Adrenal gland (tissue), 5 donors: ENCODE data around the gene ADGRL2.

Experiments used
- POLR2A ChIP-seq, 2 donors: fragments of 450-650 bp; IDR thresholded peaks; one replicate each; pipeline ENCODE4 v1.6.1; 2017; ENCODE audit warnings: antibody characterized with exemption in 2 of 2, mild to moderate bottlenecking in 2 of 2, moderate library complexity in 1 of 2
- TF ChIP-seq, protein P1 (sequence below), 6 experiments: fragments of 450-650 bp in 4 of 6; fragments of 200-600 bp in 2 of 6; sonication (generic) in 1 of 6; IDR thresholded peaks; 1 replicate in 5 of 6; 2 replicates in 1 of 6; pipeline versions ENCODE4 v1.5.1 to v1.8.0; 2016 to 2021; ENCODE audit warnings: antibody characterized with exemption in 6 of 6, mild to moderate bottlenecking in 2 of 6, moderate library complexity in 1 of 6
- donor health status: DM: no; HTN: no; CAD: no.

DNA sequence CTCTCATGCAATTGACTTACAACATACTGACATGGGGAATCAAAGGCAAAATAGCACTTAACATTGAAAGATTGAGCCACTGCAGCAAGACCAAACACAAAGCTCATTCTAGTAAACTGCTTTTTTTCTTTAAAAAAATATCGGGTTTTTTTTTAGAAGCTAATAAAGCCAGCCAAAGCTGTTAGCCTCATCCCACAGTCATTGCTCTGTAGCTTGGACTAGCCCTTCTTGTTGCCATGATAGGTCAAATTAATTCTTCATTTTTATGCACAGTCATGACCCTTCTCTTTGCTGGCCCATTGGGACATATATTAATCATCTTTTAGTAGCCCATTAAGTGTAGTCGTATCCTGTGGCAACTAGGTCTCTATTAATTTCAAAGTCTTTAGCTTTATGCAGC is 231.3 kb downstream of the ADGRL2 start:
- TF ChIP-seq, protein P1, sequence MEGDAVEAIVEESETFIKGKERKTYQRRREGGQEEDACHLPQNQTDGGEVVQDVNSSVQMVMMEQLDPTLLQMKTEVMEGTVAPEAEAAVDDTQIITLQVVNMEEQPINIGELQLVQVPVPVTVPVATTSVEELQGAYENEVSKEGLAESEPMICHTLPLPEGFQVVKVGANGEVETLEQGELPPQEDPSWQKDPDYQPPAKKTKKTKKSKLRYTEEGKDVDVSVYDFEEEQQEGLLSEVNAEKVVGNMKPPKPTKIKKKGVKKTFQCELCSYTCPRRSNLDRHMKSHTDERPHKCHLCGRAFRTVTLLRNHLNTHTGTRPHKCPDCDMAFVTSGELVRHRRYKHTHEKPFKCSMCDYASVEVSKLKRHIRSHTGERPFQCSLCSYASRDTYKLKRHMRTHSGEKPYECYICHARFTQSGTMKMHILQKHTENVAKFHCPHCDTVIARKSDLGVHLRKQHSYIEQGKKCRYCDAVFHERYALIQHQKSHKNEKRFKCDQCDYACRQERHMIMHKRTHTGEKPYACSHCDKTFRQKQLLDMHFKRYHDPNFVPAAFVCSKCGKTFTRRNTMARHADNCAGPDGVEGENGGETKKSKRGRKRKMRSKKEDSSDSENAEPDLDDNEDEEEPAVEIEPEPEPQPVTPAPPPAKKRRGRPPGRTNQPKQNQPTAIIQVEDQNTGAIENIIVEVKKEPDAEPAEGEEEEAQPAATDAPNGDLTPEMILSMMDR (IDR thresholded peaks at IDR 0.05): no peak
- no peak for TF ChIP-seq POLR2A (IDR thresholded peaks at IDR 0.05)
